GM21528 (cell line): Measurements from ENCODE around the gene GLI1.
"Not testable (repeated sequence)": the region's sequence is repeated elsewhere in the genome, so short reads cannot be mapped to it uniquely, and the experiment has no call there.

Experiments used
- ATAC-seq: cut with Tn5 transposase; IDR thresholded peaks from one replicate; pipeline ENCODE4 v1.9.1; 2021; ENCODE audit warnings: mild to moderate bottlenecking, moderate library complexity; ENCODE audit not compliant: unreplicated experiment, low FRiP score

Gene GLI1

DNA sequence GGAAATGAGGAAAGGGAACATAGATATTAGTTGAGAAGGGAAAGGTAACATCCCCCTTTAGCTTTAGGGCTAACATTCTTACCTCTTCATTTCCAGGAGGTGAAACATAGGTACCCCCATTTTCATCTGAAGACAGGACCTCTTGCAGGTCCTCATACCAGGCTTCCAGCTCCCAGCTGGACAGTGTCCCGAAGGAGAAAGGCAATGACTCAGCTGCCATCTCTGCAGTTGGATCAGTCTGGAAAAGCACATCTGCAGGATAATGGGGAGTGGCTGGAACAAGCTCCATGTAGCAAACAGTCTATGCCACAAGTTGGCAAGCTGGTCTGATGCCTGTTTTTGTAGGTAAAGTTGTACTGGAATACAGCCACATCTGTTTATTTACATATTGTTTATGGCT is 57.6 kb downstream of the GLI1 start:
- ATAC-seq, result no peak

DNA sequence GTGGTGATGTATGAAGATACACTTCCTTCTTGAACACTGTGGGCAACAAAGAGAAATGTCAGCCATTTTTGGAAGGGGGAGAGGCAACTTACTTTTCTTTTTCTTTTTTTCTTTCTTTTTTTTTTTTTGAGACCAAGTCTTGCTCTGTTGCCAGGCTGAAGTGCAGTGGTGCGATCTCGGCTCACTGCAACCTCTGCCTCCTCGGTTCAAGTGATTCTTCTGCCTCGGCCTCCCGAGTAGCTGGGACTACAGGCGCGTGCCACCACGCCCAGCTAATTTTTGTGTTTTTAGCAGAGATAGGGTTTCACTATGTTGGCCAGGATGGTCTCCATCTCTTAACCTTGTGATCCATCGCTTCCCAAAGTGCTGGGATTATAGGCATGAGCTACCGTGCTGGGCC is 58.1 kb downstream of the GLI1 start:
- not testable (repeated sequence) for ATAC-seq

DNA sequence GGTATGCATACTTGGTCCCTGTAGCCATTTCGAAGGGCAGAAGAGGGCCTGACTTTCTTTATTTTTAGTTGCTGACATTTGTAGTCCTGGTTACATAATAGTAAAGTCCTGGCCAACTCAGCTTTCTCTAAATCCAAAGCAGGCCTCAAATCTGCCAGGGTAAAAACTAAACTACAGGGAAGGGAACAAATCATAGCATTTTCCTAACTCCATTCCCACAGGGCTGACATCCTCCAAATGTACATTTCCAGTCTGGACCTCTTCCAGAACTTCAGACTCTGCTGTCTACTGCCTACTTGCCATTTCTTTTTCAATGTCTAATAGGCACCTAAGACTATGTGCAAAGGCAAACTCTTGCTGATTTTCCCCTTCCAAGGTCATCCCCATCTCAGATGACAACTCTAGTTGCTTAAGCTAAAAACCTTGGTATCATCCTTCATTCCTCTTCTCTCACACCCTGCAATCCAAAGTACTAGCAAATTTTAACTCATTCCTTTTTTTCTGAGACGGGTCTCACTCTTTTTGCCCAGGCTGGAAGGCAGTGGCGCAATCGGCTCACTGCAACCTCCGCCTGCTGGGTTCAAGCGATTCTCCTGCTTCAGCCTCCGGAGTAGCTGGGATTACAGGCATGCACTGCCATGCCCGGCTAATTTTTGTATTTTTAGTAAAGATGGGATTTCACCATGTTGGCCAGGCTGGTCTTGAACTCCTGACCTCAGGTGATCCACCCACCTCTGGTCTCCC is 58.8 kb downstream of the GLI1 start:
- no peak for ATAC-seq

DNA sequence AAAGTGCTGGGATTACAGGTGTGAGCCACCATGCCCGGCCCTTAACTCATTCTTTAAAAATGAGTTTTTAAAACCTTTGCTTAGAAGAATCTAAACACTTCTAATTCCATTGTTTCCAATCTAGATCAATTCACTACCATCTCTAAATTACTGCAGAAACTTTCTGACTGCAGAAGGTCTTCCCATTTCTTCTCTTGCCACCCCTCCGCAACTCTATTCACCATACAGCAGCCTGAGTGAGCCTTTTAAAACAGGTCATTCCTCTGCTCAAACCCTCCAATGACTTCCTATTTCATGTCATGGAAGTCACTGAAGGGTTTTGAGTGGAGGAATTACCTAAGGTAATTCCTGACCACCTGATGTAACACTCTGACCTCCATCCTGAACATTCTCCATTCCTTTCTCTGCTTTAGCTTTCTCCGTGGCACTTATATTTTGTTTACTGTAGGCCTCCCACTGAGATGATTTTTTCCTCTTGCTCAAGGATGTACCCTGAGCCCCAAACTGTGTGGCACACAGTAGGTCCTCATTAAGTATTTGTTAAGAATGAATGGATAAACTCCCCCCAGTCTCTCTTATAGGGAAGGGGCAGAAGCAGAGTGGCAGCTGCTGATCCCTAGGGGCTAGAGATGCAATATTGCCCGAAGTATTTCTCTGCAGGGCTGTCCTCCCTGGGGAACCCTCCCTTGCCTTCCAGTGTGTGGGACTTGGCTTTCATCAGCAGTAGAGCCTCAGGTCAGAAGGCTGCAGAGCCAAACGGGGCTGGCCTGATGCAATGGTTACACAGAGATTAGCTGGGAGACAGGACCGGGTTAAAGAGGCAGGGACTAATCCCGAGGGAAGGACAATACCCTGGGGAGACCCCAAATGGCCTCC is 59.6 kb downstream of the GLI1 start:
- no peak for ATAC-seq

DNA sequence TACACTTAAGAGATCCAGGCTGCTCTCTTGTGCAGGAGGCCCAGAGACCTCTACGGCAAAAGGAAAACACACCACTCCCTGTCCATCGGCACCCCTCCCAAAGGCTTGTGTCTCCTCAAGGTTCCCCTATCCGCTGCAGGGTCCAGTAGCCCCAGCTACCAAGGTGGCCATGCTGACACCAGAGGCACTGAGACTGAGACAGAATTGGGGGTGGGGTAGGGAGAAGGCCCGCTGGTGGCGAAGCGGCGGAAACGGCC is 60.1 kb downstream of the GLI1 start:
- no peak for ATAC-seq

DNA sequence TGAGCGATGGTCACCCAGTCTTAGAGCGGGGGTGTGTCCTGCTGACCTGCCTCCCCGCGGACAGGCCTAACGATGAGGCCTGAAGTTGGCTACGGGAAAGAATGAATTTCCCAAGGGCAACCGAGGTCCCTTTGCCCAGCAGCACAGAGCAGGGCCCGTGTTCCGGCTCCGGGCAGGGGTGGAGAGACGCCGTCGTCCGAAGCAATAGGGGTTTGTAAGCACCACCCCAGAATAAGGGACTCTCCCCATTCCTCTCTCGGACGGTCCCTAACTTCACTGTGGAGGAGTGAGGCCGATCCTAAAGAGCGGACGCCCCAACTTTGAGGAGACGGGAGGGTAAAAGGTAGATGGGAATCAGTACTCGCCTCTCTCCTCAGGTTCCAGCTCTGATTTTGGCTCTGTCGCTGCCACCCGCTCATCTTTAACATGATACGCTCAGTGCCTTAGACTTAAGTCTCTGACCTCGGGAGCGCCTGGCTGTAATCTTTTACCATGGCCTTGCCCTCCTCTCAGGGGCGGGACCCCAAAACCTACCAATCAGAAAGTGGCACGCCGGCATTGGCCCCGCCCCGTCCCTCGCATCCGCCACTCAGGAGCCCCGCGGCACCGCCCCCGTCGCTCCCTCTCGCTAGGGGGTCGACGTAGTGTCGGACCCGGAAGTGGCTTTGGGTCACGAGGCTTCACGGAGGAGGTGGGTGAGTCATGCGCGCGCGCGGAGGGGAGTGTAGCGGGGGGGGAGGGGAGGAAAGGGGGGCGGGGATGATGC is 60.7 kb downstream of the GLI1 start, which contains the start of gene DDIT3:
Gene DDIT3, minus strand, starts transcription at position 462 of the 766 bp plus-strand sequence. CDS start 3,108 bp downstream, outside the sequence.
- peak; percentile 52 for ATAC-seq

DNA sequence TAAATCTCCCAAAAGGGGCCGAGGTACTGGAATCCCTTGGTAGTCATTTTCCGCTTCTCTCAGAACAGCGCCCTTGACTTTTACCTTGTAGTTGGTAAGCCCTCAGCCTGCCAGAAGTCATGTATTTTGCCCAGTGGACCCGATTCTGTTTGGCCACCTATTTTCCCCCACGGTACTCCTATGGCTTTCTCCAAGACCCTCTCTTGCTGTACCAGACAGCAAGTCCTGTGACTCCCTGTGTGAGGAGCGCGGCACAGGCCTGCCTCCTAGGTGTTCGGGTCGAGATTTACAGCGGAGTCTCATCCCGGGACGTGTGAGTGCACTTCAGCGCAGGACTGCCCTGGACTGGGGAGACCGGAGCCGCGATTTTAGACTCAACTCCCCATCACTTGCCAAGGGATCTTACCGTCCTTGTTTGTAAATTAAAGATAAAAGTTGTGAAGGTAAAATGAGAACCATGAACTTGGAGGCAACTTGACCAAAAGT is 62.0 kb downstream of the GLI1 start:
- ATAC-seq, result no peak
